GM21360 (cell line): ENCODE data around the gene GMPR2.

ENCODE experiments used
- ATAC-seq: cut with Tn5 transposase; IDR thresholded peaks from one replicate; pipeline ENCODE4 v1.9.1; 2021; ENCODE audit warnings: mild to moderate bottlenecking, moderate library complexity; ENCODE audit not compliant: unreplicated experiment

Gene GMPR2

DNA sequence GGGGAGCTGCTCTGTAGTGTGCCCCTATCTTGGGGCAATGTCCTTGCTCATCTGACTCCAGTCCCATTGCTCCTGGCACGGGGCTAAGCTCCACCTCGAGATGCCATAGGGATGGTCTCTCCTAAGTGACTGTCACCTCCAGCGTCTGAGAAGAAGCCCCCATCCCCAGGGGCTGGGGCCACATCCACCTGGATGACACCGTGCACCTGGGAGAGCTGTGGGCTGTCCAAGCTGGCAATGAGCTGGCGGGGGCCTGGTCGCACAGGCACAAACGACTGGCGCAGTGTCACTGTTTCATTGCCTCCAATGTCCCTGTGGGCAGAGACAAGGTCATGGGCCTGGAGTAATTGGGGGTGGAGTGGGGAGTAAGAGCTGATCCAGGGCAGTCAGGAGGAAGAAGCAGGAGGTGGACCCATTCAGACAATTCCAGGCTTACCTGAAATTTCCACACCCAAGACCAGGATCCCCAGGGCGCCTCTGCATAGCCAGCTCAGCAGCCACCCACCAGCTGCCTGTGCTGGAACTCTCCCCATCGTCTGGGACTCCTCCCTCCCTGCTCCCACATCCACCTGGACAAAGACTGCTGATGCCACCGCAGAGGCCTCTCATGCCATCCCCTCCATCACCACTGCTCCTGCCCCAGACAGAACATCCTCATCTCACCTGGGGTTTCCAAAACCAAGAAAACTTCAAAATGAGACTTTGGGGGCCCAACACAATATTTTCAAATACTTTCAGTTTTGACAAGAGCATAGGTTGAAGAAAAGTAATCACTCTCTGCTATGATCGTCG, 16.7 kb downstream of the GMPR2 start:
- no peak for ATAC-seq

GRCh38 chr14:24250354-24250753, 17.6 kb downstream of the GMPR2 start:
- no peak for ATAC-seq

GRCh38 chr14:24251880-24252288, 19.2 kb downstream of the GMPR2 start:
- no peak for ATAC-seq

DNA sequence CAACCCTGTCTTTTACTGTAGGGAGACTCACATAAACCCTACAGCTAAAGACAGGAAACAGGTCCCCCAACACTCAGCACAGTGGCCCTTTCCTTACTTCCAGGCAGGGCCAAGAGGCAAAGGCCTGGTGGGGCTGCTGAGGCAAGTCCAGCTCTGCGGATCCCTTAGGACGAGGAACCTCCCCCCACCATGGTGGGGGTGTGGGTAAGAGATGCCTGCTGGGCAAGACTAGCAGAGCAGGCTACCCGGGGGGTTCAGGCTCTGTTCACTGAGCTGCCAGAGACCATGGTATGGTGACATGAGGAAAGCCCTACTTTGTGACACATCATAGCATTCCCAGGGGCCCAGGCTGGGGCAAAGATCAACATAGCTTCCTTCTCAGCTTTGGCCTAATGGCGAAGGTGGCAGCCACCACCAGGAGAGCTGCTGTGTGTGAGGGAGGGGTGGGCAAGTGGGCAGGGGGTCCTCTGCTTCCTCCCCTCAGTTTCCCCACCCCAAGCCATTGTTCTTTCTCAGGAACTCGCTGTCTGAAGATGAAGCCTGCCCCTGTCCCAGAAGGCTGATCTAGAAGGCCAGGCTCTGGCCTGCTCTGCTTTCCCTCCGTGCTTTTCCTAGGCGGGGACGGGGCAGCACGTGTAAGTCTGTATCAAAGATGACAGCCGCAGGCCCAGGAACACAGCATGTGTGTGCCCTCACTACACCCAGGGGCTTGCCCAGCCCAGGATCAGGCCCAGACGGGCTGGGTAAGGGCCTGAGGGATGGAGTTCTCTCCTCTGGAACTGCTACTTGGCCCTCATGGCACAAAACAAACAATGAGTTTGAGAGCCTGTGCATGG, 19.8 kb downstream of the GMPR2 start:
- ATAC-seq: no peak

DNA sequence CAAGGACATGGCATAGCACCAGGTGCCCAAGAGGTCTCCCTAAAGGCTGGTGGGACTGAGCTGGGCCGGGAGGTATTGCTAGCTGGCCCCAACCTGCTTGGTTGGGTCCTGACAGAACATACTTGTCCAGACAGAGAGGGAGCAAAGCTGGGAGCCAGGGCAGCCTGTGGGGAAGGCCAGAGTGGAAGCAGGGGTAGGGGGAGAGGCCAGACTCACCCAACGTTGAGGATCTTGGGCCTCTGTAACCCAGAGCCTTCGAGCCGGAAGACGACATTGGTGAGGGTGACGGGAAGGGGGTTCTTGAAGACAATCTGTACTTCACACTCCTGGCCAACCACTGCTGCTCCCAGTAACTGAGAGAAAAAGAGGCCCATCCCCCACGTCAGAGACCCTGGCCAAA, 21.2 kb downstream of the GMPR2 start:
- ATAC-seq: no peak

- ATAC-seq: no peak
These were observed 22.1 kb downstream of the GMPR2 start for GRCh38 chr14:24254630-24255392.

GRCh38 chr14:24255438-24255837, 22.7 kb downstream of the GMPR2 start:
- no peak for ATAC-seq

- ATAC-seq: no peak
These were observed 23.4 kb downstream of the GMPR2 start for GRCh38 chr14:24255931-24256711.

DNA sequence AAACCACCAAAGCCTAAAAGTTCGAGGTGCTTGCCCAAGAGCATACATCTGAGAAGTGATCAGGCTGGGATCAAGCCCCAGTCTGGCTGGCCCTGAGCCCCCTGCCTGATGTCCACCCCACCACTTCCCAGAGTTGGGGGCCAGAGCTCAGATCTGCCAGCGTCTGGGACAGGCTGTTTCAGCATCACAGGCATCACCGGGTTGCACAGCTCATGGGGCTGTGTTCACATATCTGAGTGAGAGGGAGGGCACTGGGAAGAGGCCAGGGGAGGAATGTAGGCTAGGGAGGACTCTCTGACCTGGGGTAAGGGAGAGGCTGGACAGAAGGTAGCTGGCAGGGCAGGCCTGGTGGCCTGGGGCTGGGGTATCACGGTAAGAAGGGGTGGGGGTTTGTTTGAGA, 24.2 kb downstream of the GMPR2 start:
- no peak for ATAC-seq

DNA sequence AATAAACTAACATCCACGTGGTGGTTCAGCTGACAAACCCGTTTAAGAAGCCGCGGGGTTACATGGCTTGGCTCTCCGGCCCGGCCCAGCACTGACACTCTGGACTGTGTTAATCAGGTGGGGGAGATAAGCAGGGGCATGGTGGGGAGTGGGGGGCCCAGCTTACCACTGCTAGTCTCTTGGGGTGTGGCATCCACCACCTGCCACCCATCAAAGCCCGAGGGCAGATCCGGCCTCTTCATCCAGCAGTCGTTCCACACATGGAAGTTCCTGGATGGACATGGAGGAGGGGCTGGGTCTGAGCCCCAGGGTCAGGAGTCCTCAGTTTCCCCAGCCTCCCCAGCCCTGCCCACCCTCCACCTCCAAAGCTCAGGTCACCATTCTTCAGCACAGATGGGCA, 25.4 kb downstream of the GMPR2 start:
- ATAC-seq: no peak

- ATAC-seq: no peak
These were observed 26.0 kb downstream of the GMPR2 start for GRCh38 chr14:24258548-24259265.

DNA sequence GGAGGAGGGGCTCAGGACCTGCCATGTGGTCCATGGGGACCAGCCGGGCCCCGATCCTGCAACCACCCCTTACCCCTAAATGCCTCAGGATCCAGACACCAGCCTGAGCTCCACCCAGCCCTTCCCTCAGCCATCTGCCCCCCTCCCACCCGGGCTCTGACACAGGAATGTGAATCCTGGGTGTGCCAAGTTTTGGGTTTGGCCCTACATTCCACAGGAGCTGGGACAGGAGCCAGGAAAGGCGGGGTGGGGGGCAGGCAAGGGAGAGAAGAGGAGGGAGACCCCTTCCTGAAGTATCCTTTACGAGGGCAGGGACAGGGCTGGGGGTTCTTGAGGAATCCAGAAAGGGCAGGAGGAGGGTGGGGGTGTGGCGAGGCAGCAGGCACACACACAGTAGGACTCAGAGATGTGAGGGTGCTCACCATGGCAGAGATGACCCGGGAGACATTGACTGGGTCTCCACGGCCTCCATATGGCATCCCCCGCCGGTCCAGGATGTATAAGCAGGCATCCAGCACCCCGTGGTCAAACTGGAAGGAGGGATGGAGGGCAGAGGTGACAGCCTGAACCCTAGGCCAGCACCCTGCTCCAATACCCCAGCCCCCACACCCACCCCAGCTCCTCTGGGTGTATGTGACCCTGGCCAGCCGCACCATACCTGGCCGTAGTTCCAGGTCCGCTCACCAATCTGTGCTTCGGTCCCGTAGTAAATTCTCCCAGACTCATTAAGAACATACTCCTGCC, 26.7 kb downstream of the GMPR2 start:
- no peak for ATAC-seq

DNA sequence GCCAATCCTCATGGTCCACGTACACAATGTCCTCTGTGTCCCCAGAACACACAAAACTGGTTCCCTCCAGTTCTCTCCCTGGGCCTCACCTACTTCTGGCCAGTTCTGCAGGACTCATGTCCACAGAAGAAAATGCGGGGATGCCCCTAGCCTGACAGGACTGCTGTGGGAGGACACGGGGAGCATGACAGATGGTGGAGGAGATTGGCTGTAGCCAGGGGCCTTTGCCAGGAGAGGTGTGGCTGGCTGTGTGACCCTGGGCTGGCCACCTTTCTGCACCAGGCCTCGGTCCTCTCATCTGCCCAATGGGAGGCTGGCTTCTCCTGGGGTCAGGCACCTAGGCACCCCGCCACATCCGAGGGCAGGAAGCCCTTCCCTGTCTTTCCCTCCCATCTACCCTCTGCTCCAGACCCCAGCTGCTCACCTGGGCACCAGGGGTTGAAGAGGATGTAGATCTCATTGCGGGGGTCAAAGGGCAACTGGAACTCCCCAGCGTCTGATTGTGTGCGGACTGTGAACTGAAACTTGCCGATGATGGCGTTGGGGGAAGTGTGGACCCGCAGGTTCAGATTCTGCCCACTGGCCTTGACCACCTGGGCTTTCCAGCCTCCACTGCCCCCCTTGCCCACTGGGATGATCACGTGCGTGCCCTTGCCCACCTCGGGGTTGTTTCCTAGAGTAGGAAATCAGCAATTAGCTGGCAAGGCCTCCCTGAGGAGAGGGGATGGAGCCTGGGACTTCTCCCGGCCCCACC, 27.5 kb downstream of the GMPR2 start:
- ATAC-seq: no peak

GRCh38 chr14:24260780-24261157, 28.0 kb downstream of the GMPR2 start:
- ATAC-seq: no peak

DNA sequence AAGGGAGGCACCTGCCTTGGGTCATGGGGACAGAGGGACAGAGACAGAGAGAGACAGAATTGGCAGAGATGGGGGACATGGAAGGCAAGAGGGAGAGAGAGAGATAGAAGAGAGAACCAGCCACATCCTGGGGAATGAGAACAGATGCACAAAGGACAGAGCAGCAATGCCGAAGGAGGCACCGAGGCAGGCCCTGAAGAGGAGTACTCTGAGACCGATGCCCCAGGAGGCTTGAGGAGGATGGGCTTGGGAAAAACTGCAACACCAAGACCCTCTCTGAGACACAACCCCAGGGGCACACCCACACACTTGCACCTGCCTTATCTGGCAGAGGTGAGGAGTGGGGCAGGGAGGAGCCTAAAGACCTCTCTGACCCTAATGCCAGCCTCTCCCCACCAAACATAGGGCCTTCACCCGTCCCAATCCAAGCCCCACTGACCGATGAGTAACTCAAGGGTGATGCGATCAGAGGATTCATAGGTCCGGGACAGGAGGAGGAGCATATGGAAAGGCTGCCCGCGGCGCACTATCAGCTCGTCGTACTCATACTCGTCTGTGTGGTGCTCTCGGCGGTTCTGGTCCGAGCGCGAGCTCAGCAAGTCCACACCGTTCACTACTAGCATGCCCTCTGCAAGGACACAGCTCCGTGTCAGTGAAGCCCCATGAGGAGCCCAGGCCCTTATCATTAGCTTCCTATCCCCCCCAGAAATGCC, 28.7 kb downstream of the GMPR2 start:
- no peak for ATAC-seq

- ATAC-seq: no peak
These were observed 29.2 kb downstream of the GMPR2 start for GRCh38 chr14:24261969-24262327.

GRCh38 chr14:24262821-24263733, 30.3 kb downstream of the GMPR2 start, which contains the start of gene TGM1:
Gene TGM1 (minus strand): TSS chr14:24263177. CDS start chr14:24262352, 825 bp downstream.
- ATAC-seq: no peak
